Caco-2 (cell line): ENCODE measurements around the gene DOCK3. TPM values are rescaled to one million over a fixed set of nuclear protein-coding genes. Genes with fewer than 3 reads are reported as not detected.
"Not testable (repeated sequence)": the region's sequence is repeated elsewhere in the genome, so short reads cannot be mapped to it uniquely, and the experiment has no call there.

Experiments
- BruUV-seq: library from RNA; stranded (reverse); fragments of 400-500 nt; replicated peaks from 2 replicates; lab custom pipeline; 2021; lab: Mats Ljungman, UMichigan
- CTCF ChIA-PET: fragments of 300-600 bp; sonication (Branson Sonifier 250); formaldehyde crosslinking; loops from one replicate; lab custom pipeline; 2022; ENCODE audit warnings: antibody characterized with exemption; lab: Charles Lee
- POLR2A ChIA-PET: fragments of 300-600 bp; sonication (Branson Sonifier 250); formaldehyde crosslinking; loops from one replicate; lab custom pipeline; 2022; ENCODE audit warnings: antibody characterized with exemption; lab: Charles Lee
- DNase-seq, 2 experiments: peaks; one replicate each; pipeline versions ENCODE4 v3.0.0 to v3.0.0-alpha.2; 2020 to 2022
- H3K27me3 ChIP-seq: replicated peaks from 2 replicates; pipeline ENCODE4 v1.6.0; 2011; ENCODE audit warnings: low read length; ENCODE audit not compliant: control insufficient read depth, insufficient read depth
- H3K36me3 ChIP-seq: 2 replicates; pipeline ENCODE4 v1.5.1; 2011; ENCODE audit warnings: low read length; ENCODE audit not compliant: control insufficient read depth, insufficient read depth
- H3K4me1 ChIP-seq: fragments of 250-450 bp; sonication (Bioruptor Pico); 2 replicates; pipeline ENCODE4 v1.5.1; 2020; ENCODE audit warnings: mild to moderate bottlenecking
- H3K4me3 ChIP-seq: 2 replicates; pipeline ENCODE4 v1.5.1; 2011; ENCODE audit warnings: low read depth, mild to moderate bottlenecking, control low read depth, low read length
- H3K9me3 ChIP-seq: fragments of 250-450 bp; sonication (Bioruptor Pico); 2 replicates; pipeline ENCODE4 v1.5.1; 2020; ENCODE audit warnings: mild to moderate bottlenecking, moderate library complexity
- H3K27ac Mint-ChIP-seq: one replicate; pipeline ENCODE4 v1.8.0; 2022; ENCODE audit warnings: mixed read lengths; ENCODE audit not compliant: unreplicated experiment
- H3K27me3 Mint-ChIP-seq: one replicate; pipeline ENCODE4 v1.8.0; 2022; ENCODE audit warnings: mixed read lengths; ENCODE audit not compliant: insufficient read depth, unreplicated experiment
- H3K36me3 Mint-ChIP-seq: one replicate; pipeline ENCODE4 v1.8.0; 2022; ENCODE audit warnings: mild to moderate bottlenecking, mixed read lengths; ENCODE audit not compliant: insufficient read depth, unreplicated experiment
- H3K4me1 Mint-ChIP-seq: one replicate; pipeline ENCODE4 v1.8.0; 2022; ENCODE audit warnings: low read depth, mixed read lengths; ENCODE audit not compliant: unreplicated experiment
- H3K4me3 Mint-ChIP-seq: one replicate; pipeline ENCODE4 v1.8.0; 2022; ENCODE audit warnings: mild to moderate bottlenecking, moderate library complexity, mixed read lengths; ENCODE audit not compliant: unreplicated experiment
- H3K9me3 Mint-ChIP-seq: one replicate; pipeline ENCODE4 v1.8.0; 2022; ENCODE audit warnings: mixed read lengths; ENCODE audit not compliant: unreplicated experiment
- intact Hi-C: fragments of 100-400 bp; cut with micrococcal nuclease; formaldehyde crosslinking; loops from one replicate; pipeline ENCODE4 v1.10.0; 2022; ENCODE audit not compliant: unreplicated experiment
- total RNA-seq: library from RNA; stranded (reverse); gene quantifications from 2 replicates; pipeline ENCODE4 v1.2.3, GENCODE V29; 2022
- TF ChIP-seq, protein P1 (sequence below), 2 experiments: fragments of 200-600 bp in 1 of 2; IDR thresholded peaks; 1 replicate in 1 of 2; 2 replicates in 1 of 2; pipeline versions ENCODE4 v1.5.1 to v1.8.0; 2011 to 2022; ENCODE audit warnings: antibody characterized with exemption in 1 of 2, control low read depth in 1 of 2, inconsistent platforms in 1 of 2, low read depth in 1 of 2, low read length in 1 of 2, mild to moderate bottlenecking in 1 of 2, moderate library complexity in 1 of 2; ENCODE audit not compliant: insufficient read depth in 1 of 2, severe bottlenecking in 1 of 2, unreplicated experiment in 1 of 2

Gene DOCK3
- total RNA-seq, 1 experiment from 2014 or later = 0.05 TPM

DNA sequence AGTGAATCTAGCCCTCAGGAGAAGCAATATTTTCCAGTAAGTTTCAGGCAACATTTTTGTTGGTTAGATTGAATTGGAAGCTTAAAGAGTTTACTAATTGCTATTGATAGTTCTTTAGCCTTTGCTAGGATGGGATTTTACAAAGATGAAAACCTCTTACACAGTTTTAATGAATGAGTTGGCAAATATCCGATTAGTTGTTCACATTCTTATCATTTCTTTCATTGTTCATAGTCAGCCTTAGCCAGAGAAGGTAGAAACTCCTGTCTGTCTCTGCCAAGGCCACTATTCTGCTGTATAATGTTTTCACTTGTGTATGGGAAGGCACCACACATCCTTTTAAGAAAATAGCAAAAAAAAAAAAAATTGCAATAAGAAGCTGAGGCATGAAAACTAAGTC, 488.3 kb downstream of the DOCK3 start:
- H3K4me3 ChIP-seq = no peak overlapping the region
- no peaks in the 10 kb centered on the region for H3K27me3 ChIP-seq
- no peak for DNase-seq
- peaks cover 13% of the 10 kb centered on the region for H3K27me3 Mint-ChIP-seq
- no peaks in the 10 kb centered on the region for H3K36me3 Mint-ChIP-seq
- no peaks in the 10 kb centered on the region for H3K36me3 ChIP-seq
- no peaks in the 10 kb centered on the region for H3K9me3 ChIP-seq
- H3K4me1 ChIP-seq = no peaks in the 10 kb centered on the region
- H3K9me3 Mint-ChIP-seq = no peaks in the 10 kb centered on the region
- H3K4me3 Mint-ChIP-seq = no peak overlapping the region
- no peak overlapping the region for H3K27ac Mint-ChIP-seq
- ChIA-PET CTCF (no interaction called here), POLR2A (no interaction called here)
- TF ChIP-seq, protein P1, sequence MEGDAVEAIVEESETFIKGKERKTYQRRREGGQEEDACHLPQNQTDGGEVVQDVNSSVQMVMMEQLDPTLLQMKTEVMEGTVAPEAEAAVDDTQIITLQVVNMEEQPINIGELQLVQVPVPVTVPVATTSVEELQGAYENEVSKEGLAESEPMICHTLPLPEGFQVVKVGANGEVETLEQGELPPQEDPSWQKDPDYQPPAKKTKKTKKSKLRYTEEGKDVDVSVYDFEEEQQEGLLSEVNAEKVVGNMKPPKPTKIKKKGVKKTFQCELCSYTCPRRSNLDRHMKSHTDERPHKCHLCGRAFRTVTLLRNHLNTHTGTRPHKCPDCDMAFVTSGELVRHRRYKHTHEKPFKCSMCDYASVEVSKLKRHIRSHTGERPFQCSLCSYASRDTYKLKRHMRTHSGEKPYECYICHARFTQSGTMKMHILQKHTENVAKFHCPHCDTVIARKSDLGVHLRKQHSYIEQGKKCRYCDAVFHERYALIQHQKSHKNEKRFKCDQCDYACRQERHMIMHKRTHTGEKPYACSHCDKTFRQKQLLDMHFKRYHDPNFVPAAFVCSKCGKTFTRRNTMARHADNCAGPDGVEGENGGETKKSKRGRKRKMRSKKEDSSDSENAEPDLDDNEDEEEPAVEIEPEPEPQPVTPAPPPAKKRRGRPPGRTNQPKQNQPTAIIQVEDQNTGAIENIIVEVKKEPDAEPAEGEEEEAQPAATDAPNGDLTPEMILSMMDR (IDR thresholded peaks at IDR 0.05; ENCODE audit: insufficient read depth in 1 of 2, low read depth in 1 of 2, low read length in 1 of 2, severe bottlenecking in 1 of 2, unreplicated experiment in 1 of 2) = no peak
- no TSS peak for BruUV-seq
- H3K4me1 Mint-ChIP-seq = no peaks in the 10 kb centered on the region
- intact Hi-C loops = no loop called here

DNA sequence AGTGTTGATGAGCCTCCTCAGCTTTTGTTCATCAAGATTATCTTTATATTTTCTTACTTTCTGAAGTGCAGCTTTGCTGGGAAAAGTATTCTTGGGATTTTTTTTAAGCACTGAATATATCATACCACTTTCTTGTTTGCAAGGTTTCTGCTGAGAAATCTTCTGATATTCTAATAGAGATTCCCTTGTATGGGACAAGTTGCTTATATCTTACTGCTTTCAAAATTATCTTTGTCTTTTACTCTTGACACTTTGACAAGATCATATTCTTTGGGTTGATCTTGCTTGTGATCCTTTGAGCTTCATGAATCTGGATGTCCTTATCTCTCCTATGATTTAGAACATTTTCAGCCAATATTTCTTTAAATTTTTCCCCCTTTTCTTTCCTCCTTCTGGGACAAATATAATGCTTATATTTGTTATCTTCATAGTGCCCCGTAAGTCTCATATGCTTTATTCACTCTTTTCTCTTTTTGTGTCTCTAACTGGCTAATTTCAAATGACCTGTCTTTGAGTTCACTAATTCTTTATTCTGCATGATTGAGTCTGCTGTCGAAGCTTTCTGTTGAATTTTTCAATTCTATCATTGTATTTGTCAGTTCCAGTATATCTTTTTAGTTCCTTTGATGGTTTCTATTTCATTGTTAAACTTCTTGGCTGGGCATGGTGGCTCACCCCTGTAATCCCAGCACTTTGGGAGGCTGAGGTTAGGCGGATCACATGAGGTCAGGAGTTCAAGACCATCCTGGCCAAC, 499.0 kb downstream of the DOCK3 start:
- DNase-seq = no peak
- Histone ChIP-seq H3K9me3 (peaks cover 12% of the 10 kb centered on the region), H3K4me1 (no peaks in the 10 kb centered on the region), H3K4me3 (no peak overlapping the region), H3K36me3 (no peaks in the 10 kb centered on the region), H3K27me3 (no peaks in the 10 kb centered on the region)
- no TSS peak for BruUV-seq
- CTCF ChIA-PET = no interaction called here
- Mint-ChIP-seq H3K4me3 (no peak overlapping the region), H3K36me3 (no peaks in the 10 kb centered on the region), H3K27ac (no peak overlapping the region), H3K4me1 (peaks cover 2% of the 10 kb centered on the region), H3K9me3 (peaks cover 24% of the 10 kb centered on the region), H3K27me3 (no peaks in the 10 kb centered on the region)
- TF ChIP-seq, protein P1 (IDR thresholded peaks at IDR 0.05; ENCODE audit: insufficient read depth in 1 of 2, low read depth in 1 of 2, low read length in 1 of 2, severe bottlenecking in 1 of 2, unreplicated experiment in 1 of 2) = no peak
- POLR2A ChIA-PET = no interaction called here
- intact Hi-C loops = no loop called here

DNA sequence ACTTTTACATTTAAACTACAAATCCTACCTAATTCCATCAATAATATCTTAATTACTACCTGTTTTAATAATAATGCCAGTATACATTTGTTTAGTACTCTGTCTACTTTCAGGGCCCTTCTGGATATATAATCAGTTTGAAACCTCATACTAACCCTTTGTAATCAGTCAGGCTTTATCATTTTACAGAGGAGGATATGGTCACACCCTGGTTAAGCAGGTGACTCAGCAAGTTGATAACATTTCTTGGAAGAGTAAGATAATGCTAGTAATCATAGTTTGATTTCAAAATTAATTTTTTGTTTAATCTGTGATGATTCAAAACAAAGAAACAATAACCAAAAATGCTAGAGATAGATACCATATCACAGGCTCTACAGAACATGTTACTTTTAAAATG, 502.2 kb downstream of the DOCK3 start:
- ChIA-PET CTCF (no interaction called here), POLR2A (no interaction called here)
- TF ChIP-seq, protein P1 (IDR thresholded peaks at IDR 0.05; ENCODE audit: insufficient read depth in 1 of 2, low read depth in 1 of 2, low read length in 1 of 2, severe bottlenecking in 1 of 2, unreplicated experiment in 1 of 2) = no peak
- intact Hi-C loops = no loop called here
- no peaks in the 10 kb centered on the region for H3K36me3 ChIP-seq
- Mint-ChIP-seq H3K27ac (no peak overlapping the region), H3K4me3 (no peak overlapping the region), H3K9me3 (peaks cover 22% of the 10 kb centered on the region), H3K36me3 (no peaks in the 10 kb centered on the region), H3K4me1 (no peaks in the 10 kb centered on the region), H3K27me3 (no peaks in the 10 kb centered on the region)
- no peaks in the 10 kb centered on the region for H3K27me3 ChIP-seq
- peaks cover 12% of the 10 kb centered on the region for H3K9me3 ChIP-seq
- H3K4me1 ChIP-seq = no peaks in the 10 kb centered on the region
- no peak for DNase-seq
- H3K4me3 ChIP-seq = no peak overlapping the region
- BruUV-seq = no TSS peak

DNA sequence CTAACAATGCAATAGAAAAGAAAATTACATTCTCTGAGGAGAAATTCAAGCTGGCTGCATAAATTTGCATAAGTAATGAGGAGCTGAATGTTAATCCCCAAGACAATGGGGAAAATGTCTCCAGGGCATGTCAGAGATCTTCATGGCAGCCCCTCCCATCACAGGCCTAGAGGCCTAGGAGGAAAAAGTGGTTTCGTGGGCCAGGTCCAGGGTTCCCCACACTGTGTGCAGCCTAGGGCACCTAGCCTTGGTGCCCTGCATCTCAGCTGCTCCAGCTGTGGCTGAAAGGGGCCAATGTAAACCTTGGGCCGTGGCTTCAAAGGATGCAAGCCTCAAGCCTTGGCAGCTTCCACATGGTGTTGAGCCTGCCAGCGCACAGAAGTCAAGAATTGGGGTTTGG, 511.7 kb downstream of the DOCK3 start:
- H3K9me3 ChIP-seq, H3K4me3 ChIP-seq, BruUV-seq, H3K36me3 Mint-ChIP-seq, H3K4me1 Mint-ChIP-seq, POLR2A ChIA-PET, H3K27ac Mint-ChIP-seq, H3K27me3 Mint-ChIP-seq, intact Hi-C loops, CTCF ChIA-PET, H3K4me3 Mint-ChIP-seq, H3K36me3 ChIP-seq, DNase-seq, H3K4me1 ChIP-seq, H3K27me3 ChIP-seq: not testable (repeated sequence)
- peaks cover 12% of the 10 kb centered on the region for H3K9me3 Mint-ChIP-seq
